Placental epithelial cell (primary cell): ENCODE results near the gene MTLN. TPM values are rescaled to one million over a fixed set of nuclear protein-coding genes. Genes with fewer than 3 reads are reported as not detected.

Source experiments
- total RNA-seq: library from RNA; depleted of rRNA; stranded (reverse); fragments of >200 nt; gene quantifications from 2 replicates; pipeline ENCODE4 v1.2.3, GENCODE V29; 2012

Gene MTLN
- 33.4 and 51.4 TPM in 2 replicates for total RNA-seq

GRCh38 chr2:110211938-110212858, at the start of gene MTLN:
MTLN (minus strand) TSS chr2:110212547; CDS start chr2:110212525, 22 bp downstream.

GRCh38 chr2:110204408-110205385, 7.7 kb downstream of the MTLN start, which contains the start of gene NPHP1:
NPHP1 (minus strand) TSS chr2:110205013; CDS start chr2:110204968, 45 bp downstream.

Other genes with a start within 250 kb of the MTLN start
- gene MALL, start 96.7 kb downstream of the MTLN start, total RNA-seq = 1.2 and 2.9 TPM in 2 replicates
- 4.3 and 5.1 TPM in 2 replicates for gene NPHP1, start 7.5 kb downstream of the MTLN start, total RNA-seq